Keratinocyte (primary cell): ENCODE results near the gene MRC2.

Experiments used
- EZH2 ChIP-seq: IDR thresholded peaks from one replicate; pipeline ENCODE4 v1.6.1; 2012; ENCODE audit warnings: inconsistent platforms, mild to moderate bottlenecking, low read length, moderate library complexity
- TF ChIP-seq, protein P1 (sequence below), 3 experiments: IDR thresholded peaks in 1 of 3; conservative IDR thresholded peaks in 1 of 3; optimal IDR thresholded peaks in 1 of 3; 2 replicates in 2 of 3; 3 replicates in 1 of 3; pipeline versions ENCODE3 to v1.5.1; 2011; ENCODE audit warnings: low read length in 3 of 3, mild to moderate bottlenecking in 3 of 3, moderate library complexity in 2 of 3, control low read depth in 1 of 3, inconsistent platforms in 1 of 3; ENCODE audit not compliant: insufficient read depth in 2 of 3; ENCODE audit errors: extremely low read depth in 1 of 3

- TF ChIP-seq, protein P1, sequence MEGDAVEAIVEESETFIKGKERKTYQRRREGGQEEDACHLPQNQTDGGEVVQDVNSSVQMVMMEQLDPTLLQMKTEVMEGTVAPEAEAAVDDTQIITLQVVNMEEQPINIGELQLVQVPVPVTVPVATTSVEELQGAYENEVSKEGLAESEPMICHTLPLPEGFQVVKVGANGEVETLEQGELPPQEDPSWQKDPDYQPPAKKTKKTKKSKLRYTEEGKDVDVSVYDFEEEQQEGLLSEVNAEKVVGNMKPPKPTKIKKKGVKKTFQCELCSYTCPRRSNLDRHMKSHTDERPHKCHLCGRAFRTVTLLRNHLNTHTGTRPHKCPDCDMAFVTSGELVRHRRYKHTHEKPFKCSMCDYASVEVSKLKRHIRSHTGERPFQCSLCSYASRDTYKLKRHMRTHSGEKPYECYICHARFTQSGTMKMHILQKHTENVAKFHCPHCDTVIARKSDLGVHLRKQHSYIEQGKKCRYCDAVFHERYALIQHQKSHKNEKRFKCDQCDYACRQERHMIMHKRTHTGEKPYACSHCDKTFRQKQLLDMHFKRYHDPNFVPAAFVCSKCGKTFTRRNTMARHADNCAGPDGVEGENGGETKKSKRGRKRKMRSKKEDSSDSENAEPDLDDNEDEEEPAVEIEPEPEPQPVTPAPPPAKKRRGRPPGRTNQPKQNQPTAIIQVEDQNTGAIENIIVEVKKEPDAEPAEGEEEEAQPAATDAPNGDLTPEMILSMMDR (optimal IDR thresholded peaks at IDR 0.05 in 1 of 3, IDR thresholded peaks at IDR 0.05 in 1 of 3, conservative IDR thresholded peaks at IDR 0.05 in 1 of 3; ENCODE audit: extremely low read depth in 1 of 3, insufficient read depth in 2 of 3, low read length in 3 of 3), result no peak
- TF ChIP-seq EZH2, result no peak
These were observed 46.3 kb downstream of the MRC2 start for GRCh38 chr17:62673614-62674362.
